ENCODE results near the gene FAM114A1.

DNA sequence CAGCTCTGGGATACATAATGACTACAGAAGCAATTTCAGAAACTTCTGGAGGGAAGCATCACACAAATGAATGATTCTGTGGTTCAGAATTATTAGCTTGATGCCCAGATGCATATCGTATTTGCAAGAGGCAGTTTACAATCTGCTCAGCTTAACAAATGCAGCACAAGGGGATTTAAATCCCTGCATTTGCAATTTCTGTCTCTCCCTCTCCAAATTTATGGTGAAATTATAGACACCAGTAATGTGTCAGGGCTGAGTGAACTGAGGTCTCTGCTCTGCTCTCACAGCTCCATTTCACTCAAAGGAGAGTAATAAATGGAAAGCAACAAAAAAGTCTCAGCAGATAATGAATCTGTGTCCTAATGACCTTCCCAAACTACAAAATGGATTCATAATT, 84.4 kb downstream of the FAM114A1 start:
- TF ChIP-seq, protein P1, sequence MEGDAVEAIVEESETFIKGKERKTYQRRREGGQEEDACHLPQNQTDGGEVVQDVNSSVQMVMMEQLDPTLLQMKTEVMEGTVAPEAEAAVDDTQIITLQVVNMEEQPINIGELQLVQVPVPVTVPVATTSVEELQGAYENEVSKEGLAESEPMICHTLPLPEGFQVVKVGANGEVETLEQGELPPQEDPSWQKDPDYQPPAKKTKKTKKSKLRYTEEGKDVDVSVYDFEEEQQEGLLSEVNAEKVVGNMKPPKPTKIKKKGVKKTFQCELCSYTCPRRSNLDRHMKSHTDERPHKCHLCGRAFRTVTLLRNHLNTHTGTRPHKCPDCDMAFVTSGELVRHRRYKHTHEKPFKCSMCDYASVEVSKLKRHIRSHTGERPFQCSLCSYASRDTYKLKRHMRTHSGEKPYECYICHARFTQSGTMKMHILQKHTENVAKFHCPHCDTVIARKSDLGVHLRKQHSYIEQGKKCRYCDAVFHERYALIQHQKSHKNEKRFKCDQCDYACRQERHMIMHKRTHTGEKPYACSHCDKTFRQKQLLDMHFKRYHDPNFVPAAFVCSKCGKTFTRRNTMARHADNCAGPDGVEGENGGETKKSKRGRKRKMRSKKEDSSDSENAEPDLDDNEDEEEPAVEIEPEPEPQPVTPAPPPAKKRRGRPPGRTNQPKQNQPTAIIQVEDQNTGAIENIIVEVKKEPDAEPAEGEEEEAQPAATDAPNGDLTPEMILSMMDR (conservative IDR thresholded peaks at IDR 0.05), result no peak
- TF ChIP-seq ZFX (IDR thresholded peaks at IDR 0.05), result no peak
